ENCODE data around the gene TM4SF1.

- TF ChIP-seq CTCF (IDR thresholded peaks at IDR 0.05; ENCODE audit: low read length) (peak; percentile 29; the same call in 1 of the 2 replicates), EZH2 (optimal IDR thresholded peaks at IDR 0.05; ENCODE audit: low read depth, low read length) (no peak)
Measured at GRCh38 chr3:149343951-149344350, 33.5 kb downstream of the TM4SF1 start.

Measured in MM.1S (cell line).